NCI-H69 (cell line): ENCODE data around the gene CAMK1.

Experiments
- DNase-seq: peaks from one replicate; lab custom pipeline; 2025; lab: John Stamatoyannopoulos, UW

Gene CAMK1

DNA sequence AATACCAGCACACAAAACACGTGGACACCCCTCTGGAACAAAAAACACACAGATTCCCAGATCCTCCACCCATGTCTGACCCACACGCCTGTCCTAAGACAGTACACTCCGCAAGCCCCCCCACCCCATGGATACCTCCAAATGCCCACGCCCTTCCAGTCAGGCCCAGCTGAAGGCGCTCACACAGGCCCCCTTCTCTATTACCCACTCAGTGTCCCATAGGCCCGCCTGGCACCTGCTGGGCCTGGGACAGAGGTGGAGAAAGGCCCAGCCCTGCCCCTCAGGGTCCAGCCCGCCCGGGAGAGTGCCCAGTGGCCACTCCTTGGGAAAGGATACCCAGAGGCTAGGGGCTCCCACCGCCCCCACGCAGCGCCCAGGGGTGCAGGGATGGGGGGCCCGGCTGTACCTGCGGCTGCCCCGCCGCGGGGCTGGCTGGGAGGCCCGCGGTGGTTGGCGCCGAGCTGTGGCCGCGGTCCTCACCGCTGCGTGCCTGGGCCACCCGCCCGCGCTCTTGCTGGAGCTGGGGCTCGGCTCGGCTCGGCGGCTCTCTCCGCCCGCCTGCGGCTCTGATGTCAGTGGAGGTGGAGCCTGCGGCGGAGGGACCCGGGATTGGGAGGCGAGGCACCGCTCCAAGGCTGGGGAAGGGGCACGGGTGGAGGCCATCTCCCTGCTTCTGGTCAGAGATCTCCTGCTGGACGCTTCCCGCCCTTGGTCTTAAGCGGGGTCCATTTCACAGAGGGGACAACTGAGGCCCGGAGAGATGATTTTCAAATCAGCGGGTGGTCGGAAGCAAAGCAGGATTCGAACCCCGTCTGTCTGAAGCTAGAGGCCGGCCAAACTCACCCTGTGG, at the start of gene CAMK1:
Gene CAMK1 (minus strand): TSS at position 522 of the 850 bp plus-strand sequence. CDS start 2,198 bp downstream, outside the sequence.
- peak; percentile 71 for DNase-seq

- DNase-seq: no peak
Measured at GRCh38 chr3:9818666-9819335, 49.1 kb upstream of the CAMK1 start.

DNA sequence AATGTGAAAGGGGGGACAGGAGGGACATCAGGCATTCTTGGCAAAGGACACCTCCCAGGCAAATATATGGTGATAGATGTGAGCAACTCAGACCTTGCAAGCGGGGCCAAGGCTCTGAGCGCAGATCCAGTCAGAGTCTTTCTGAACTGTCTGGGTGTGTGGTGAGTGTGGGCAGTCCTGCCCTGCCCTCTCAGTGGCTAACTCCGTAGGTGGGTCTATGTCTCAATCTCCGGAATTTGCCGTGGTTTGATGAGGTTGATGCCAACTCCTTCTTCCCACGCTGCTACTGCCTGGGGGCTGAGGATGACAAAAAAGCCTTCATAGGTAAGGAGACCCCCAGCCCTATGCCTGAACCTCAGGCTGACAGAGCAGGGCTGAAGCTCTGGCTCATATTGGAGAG, 47.7 kb upstream of the CAMK1 start:
- DNase-seq: no peak

GRCh38 chr3:9815986-9816385, 46.2 kb upstream of the CAMK1 start:
- DNase-seq: no peak

DNA sequence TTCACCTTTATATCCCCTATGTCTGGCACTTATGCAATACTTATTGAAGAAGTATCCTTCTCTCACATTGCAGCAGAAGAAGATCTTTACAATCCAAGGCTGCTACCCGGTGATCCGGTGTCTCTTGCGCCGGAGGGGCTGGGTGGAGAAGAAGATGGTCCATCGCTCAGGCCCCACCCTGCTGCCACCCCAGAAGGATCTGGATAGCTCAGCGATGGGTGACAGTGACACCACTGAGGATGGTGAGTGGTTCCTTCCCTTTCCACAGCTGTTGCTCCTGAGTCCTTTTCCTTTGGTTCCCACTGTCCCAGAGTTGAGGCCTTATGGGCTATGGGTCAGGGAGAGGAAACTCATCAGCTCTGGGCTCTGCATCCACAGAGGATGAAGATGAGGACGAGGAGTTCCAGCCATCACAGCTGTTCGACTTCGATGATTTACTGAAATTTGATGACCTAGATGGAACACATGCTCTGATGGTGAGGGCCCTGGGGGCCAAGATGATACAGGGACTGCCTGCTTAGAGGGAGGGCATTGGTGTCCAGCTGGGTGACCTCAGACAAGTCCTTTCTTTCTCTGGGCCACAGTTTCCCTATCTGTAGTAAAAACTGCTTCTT, 43.2 kb upstream of the CAMK1 start:
- no peak for DNase-seq

DNA sequence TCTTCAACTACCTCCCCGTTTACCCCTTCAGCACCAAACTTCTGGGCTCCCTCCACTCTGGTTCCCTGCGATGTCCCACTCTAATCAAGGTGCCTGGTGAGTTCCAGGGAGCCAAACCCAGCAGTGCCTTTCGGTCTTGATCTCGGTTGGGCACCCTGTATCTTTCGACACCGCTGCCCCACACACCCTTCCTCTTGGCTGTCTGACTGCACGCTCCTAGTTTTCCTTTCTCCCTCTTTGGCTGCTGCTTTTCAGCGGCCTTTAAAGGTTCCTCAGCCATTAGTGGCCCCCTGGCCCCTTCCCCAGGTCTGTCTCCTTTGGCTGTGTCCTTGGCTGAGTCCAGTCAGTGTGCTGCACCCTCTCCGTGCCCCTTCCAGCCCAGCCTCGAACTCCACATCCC, 41.1 kb upstream of the CAMK1 start:
- DNase-seq: no peak

GRCh38 chr3:9810433-9810770, 40.7 kb upstream of the CAMK1 start:
- no peak for DNase-seq

DNA sequence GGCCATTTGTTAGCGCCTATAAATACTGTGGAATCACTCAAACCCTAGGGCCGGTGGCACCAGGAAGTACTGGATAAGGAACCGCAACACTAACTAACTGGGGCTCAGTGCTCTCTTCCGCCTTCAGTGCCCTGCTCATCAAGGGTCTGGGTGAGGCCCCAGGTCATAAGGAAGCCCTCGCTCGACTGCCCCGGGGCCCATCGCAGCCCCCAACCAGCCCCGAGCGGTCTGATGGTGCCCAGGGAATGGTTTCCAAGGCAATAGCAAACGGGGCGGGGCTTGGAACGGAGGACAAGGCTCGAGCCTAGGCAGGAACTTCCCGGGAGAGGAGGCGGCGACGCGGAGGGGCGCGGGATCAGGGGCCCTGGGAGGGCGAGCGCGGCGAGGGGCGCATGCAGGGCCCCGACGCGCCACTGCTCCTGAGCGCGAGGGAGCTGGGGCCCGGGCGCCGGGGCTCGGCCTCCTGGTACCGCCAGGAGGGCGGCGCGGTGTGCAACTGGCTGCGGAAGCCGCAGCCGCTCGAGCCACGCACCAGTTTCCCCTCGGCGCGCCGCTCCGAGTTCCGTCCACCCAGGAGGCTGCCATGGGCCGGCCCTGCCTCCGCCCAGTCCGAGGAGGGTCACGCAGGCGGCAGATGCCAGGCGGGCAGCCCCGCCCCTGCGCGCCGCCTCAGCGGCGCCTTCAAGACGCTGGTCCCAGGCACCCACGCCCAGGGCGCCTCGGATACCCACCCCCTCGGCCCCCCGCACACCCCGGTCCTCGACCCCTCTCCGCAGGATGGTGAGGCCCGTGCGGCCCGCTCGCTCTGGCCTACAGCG, 40.1 kb upstream of the CAMK1 start, which contains the start of gene TTLL3:
Gene TTLL3 (plus strand): TSS at position 648 of the 818 bp plus-strand sequence. CDS start 400 bp downstream, outside the sequence.
- DNase-seq: peak; percentile 83

DNA sequence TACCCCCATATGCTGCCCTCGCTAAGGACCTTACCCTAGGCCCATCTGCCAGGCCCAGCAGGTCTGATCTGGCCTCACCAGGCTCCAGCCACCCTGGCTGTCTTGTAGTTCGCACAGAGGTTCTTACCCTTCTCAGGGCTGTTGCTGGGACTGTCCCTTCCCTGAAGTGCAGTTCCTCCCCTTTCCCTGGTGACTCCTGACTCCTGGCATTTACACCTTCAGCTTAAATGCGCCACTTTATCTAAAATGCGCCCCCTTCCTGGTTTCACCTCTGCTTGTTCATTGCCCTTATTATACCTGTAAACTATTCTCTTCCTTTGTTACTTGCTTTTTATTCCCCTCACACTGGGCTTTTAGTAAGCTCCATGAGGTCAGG, 39.5 kb upstream of the CAMK1 start:
- peak; percentile 26 for DNase-seq

DNA sequence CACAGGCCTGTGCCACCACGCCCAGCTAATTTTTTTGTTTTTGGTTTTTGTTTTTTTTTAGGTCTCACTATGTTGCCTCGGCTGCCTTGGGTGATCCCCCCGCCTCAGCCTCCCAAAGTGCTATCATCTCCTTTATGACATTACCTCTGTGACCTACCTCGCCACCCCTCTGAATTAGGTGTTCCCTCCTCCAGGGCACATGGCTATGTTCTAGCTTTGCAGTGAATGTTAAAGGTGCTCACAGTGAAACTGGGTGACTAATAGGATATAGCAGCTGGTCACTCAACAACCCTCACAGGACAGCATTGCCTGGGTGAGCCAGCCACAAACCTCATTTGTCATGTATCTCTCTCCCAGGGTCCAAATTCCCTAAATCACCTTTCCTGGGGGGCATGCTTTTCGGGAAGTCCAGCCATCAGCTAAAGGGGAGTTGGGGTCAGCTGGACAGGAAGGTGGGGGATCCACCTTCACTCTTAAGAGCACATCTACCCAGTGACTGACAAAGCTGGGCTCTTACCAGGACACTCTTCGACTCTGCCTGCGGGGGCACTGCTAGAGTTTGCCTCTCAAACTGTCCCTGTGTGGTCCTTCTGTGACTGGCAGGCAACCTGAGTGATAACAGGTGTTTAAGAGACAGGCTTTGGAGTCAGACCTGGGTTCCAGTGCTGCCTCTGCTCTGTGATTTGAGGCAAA, 38.7 kb upstream of the CAMK1 start:
- peak; percentile 69 for DNase-seq

- DNase-seq: no peak
Measured at GRCh38 chr3:9807981-9808344, 38.2 kb upstream of the CAMK1 start.

DNA sequence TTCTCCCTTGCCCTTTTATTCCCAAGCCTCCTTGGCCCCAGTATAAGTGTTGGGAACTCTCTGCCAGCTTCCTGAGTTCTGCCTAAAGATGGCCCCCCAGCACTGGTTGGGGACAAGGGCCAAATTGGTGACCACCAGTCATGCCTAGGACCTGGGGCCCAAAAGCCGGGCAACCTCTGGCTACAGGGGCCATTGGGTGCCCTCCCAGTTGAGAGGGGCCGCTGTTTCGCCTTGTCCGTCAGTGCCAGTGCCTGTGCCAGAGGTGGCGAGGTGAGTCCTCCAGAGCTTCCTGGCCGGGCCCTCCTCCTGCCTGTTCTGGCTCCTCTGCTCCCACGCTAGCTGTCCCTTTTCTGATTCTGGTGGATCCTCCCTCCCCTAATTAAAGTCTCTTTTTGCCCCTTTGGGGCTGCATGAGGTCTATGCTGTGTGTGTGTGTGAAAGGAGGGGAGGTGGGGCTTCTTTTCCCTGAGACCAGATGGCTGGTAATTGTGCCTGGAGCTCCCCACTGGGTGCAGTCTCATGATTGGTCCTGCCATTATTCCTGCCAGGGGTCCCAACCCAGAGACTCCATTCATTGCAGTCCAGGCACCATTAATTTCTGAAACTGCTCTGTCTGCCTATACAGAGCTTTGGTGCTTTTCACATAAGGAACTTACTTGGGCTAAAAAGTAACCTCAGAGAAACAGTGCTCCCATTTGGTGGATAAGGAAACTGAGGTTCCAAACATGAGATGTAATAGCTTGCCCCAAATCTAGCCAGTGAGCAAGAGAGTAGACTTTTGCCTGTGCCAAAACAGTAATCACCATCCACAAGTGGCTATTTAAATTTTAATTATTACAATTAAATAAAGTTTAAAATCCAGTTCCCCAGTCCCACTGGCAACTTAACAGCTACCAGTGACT, 37.2 kb upstream of the CAMK1 start:
- DNase-seq: peak; percentile 92

- DNase-seq: no peak
Measured at GRCh38 chr3:9806137-9806536, 36.4 kb upstream of the CAMK1 start.

GRCh38 chr3:9804996-9805395, 35.2 kb upstream of the CAMK1 start:
- no peak for DNase-seq

GRCh38 chr3:9803494-9803893, 33.7 kb upstream of the CAMK1 start:
- DNase-seq: no peak

- DNase-seq: no peak
Measured at GRCh38 chr3:9800529-9800928, 30.8 kb upstream of the CAMK1 start.

DNA sequence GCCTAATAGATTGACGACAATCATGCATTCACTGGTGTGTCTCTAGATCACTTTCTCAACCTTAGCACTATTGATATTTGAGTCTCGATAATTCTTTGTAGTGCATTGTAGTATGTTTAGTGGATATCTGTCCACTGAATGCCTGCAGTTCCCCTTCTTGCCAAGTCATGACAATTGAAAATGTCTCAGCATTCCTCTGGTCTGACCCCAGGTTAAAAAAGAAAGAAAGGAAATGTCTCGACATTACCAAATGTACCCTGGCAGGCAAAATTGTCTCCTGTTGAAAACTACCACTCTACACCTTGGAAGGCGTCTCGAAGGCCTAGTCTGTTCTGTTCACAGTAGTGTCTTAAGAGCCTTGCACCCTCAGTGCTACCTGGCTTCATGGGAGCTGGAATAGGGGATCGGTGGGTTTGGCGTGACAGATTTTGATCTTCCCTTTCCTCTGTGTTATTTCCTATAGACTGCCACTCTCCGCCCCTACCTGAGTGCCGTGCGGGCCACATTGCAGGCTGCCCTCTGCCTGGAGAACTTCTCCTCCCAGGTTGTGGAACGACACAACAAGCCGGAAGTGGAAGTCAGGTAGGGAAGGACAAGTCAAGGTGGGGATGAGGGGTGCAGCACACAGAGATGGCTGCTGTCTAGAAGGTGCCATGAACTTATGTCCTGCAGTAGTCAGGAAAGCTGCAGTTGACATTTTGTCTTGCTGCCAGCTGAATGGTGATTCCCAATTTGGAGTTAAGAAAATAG, 27.6 kb upstream of the CAMK1 start:
- DNase-seq: no peak

GRCh38 chr3:9795207-9795606, 25.5 kb upstream of the CAMK1 start:
- DNase-seq: no peak

DNA sequence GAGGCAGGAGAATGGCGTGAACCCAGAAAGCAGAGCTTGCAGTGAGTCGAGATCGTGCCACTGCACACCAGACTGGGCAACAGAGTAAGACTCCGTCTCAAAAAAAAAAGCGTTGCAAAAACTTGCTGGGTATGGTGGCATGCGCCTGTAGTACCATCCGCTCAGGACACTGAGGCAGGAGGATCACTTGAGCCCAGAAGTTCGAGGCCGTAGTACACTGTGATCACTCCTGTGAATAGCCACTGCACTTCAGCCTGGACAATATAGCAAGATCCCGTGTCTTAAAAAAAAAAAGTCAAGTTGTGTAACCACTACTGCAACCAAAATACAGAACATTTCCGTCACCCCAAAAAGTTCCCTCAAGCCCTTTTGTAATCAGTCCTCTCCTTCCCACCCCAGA, 24.7 kb upstream of the CAMK1 start:
- DNase-seq: no peak
